Activated naive CD4-positive, alpha-beta T cell treated with anti-CD3 and anti-CD28 coated beads, Interleukin-2, amount 50 U/mL, for 24 hours (primary cell): Measurements from ENCODE around the gene WDR73.
"Not testable (repeated sequence)": the region's sequence is repeated elsewhere in the genome, so short reads cannot be mapped to it uniquely, and the experiment has no call there.

ENCODE experiments used
- H3K27ac Mint-ChIP-seq: one replicate; pipeline ENCODE4 v1.8.0; 2021; ENCODE audit warnings: mild to moderate bottlenecking, mixed read lengths
- H3K27me3 Mint-ChIP-seq: one replicate; pipeline ENCODE4 v1.8.0; 2021; ENCODE audit warnings: mixed read lengths
- H3K36me3 Mint-ChIP-seq: one replicate; pipeline ENCODE4 v1.8.0; 2021; ENCODE audit warnings: mixed read lengths
- H3K4me1 Mint-ChIP-seq: one replicate; pipeline ENCODE4 v1.8.0; 2021; ENCODE audit warnings: mixed read lengths
- H3K4me3 Mint-ChIP-seq: one replicate; pipeline ENCODE4 v1.8.0; 2021; ENCODE audit warnings: mild to moderate bottlenecking, mixed read lengths
- H3K9me3 Mint-ChIP-seq: one replicate; pipeline ENCODE4 v1.8.0; 2021; ENCODE audit warnings: mixed read lengths

The WDR73 gene

DNA sequence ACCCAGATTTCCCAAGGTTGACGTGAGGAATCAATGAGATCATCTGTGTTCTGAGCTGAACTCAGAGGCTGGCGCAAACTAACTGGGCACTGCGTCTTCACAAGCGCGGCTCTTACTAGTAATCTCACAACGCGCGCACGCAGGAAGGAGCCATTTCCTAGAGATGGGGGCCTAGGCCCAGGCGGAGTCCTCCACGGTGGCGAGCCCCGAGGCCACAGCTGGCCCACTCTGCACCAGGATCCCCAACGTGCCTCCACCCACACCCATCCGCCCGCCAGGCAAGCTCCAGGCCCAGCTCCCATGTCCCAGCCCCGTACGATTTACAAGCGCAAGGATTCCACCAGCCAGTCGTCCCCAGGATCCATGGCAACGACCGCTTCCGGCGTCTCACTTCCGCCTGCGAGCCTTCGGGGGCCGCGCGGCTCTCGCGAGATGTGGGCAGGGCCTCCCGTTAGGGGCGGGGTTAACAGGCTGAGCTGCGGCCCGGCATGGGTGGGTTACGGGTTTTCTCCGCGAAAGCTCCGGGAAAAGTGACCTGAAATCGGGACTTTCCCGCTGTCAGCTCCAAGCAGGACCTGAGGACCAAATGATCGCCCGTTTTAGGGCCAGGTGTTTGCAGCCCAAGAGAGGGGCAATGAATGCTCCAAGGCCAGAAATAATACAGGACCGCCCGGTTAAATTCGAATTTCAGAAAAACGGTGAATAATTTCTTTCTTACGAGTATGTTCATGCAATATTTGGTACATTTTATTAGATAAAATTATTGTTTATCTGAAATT is at the start of gene WDR73:
TSS of gene WDR73 (minus strand) at position 374 of the 779 bp plus-strand sequence. CDS start at position 365, 9 bp downstream.
- H3K36me3 Mint-ChIP-seq, result peaks cover 9% of the 10 kb centered on the region
- H3K27me3 Mint-ChIP-seq, result no peaks in the 10 kb centered on the region
- H3K4me1 Mint-ChIP-seq, result peaks cover 43% of the 10 kb centered on the region
- no peaks in the 10 kb centered on the region for H3K9me3 Mint-ChIP-seq
- peak within 1 kb of the TSS; percentile 96 for H3K4me3 Mint-ChIP-seq
- peak within 1 kb of the TSS; percentile 95 for H3K27ac Mint-ChIP-seq

DNA sequence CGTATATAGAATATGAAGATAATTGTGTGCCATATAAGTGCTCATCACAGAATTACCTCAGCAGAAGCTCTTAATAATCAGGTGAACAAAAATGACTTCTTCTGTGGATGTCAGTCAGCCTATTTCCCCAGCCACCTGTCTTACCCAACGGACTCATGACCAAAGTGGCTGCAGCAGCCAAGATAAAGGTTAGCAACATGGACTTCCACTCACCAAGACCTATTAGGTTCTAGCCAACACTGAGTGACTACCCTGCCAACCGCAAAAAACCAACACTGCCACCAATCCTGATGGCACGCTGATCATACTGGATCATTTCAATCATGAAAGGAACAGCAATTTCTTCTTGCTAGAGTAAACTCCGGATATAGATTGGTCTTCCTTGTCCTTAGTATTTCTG is 49.7 kb upstream of the WDR73 start:
- Mint-ChIP-seq H3K9me3 (no peaks in the 10 kb centered on the region), H3K27me3 (no peaks in the 10 kb centered on the region), H3K4me1 (peaks cover 75% of the 10 kb centered on the region), H3K36me3 (peaks cover 3% of the 10 kb centered on the region), H3K4me3 (no peak overlapping the region), H3K27ac (peak overlapping the region; percentile 36)

DNA sequence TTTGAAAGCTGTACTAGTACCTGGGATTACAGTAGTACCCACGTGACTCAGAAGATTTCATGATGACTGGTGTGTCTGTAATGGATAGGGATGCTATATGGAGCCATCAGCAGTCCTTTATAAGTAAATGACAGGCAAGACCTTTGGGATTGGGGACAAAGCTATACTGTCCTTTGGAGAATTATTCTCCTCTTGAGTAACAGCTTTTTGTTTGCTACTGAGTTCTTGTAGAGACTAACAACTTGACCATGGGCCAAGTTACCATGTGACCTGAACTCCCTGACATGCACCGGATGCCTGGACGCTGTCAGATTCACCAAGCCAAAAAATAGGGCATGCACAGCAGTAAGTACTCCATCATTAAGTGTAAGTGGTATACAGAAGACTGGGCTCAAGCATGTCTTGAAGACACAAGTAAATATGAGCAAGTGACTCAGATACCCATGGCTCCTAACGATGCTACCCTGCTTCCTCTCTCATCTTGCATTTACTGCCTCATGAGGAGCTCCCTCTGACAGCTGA is 48.9 kb upstream of the WDR73 start:
- Mint-ChIP-seq H3K27ac (peak overlapping the region; percentile 48), H3K27me3 (no peaks in the 10 kb centered on the region), H3K9me3 (no peaks in the 10 kb centered on the region), H3K4me3 (no peak overlapping the region), H3K36me3 (peaks cover 3% of the 10 kb centered on the region), H3K4me1 (peaks cover 75% of the 10 kb centered on the region)

DNA sequence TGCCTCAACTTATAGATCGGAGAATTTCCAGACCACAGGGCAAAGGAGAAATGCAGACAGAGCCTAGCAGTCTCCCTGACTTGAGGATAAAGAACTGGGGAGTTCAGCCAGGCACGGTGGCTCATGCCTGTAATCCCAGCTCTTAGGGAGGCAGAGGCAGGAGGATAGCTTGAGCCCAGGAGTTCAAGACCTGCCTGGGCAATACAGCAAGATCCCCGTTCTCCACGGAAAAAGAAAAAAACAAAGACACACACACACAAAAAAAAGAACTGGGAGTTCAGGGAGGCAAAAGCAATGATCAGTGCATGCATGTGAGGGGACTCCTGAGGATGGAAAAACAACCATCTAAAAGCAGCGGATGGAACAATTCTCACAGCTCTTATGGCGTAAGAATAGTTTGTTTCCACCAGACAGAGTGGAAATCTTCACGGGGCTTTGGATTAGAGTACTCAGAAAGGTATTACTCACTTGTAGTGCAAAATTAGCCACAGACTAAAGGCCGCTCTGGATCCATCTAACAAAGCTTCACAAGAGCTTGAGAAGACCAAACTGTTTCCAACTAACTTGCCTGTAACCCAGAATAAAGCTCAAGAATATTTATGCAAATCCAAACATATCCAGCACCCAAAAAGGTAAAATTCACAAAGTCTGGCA is 45.6 kb upstream of the WDR73 start:
- Mint-ChIP-seq H3K4me1 (peaks cover 76% of the 10 kb centered on the region), H3K27ac (peak overlapping the region; percentile 66), H3K4me3 (no peak overlapping the region), H3K36me3 (peaks cover 1% of the 10 kb centered on the region), H3K9me3 (no peaks in the 10 kb centered on the region), H3K27me3 (no peaks in the 10 kb centered on the region)

DNA sequence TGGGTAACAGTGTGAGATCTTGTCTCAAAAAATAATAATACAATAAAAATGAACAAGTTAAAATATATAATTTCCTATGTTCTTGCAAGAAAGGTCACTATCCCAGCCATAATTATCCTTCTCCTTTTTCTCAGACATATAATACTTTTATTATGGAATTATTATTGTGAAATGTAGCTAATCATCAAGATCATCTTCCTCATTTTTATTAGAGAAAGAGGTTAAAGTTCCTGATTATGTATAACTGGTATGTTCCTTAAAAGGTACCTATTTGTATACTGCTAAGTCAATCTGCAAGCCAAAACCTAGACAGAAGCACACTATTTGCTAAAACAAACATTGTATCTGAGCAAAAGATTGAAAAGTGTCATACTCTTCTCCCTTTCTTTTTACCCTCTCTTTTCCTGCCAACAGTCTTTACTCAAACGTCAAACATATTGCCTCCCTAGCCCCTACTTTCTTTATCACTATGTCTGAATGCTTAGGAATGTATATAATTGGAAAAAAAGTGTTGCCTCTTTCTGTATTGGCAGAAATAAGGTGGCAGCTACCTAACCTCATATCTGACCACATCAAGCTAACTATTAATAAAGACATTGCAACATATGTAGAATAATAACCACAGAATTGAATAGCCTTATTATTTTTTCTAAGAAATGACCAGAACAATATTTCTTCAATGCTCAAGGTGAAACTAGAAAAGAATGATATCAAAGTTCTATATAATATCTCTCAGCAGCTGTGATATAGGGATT is 43.3 kb upstream of the WDR73 start:
- no peaks in the 10 kb centered on the region for H3K36me3 Mint-ChIP-seq
- H3K4me1 Mint-ChIP-seq, result peaks cover 66% of the 10 kb centered on the region
- H3K27me3 Mint-ChIP-seq, result no peaks in the 10 kb centered on the region
- H3K27ac Mint-ChIP-seq, result peak overlapping the region; percentile 8
- H3K9me3 Mint-ChIP-seq, result no peaks in the 10 kb centered on the region
- no peak overlapping the region for H3K4me3 Mint-ChIP-seq

DNA sequence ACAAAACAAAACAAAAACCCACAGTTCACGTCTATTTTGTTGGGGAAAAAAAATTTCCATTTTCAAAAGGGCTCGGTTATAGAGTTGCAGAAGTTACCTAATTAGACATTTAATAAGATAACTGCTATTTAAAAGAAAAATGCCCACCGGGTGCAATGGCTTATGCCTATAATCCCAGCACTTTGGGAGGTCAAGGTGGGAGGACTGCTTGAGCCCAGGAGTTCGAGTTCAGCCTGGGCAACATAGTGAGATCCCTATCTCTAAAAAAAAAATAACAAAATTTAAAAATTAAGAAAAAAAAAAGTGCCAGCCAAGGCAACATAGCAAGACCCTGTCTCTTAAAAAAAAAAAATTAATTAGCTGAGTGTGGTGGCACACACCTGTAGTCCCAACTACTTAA is 42.7 kb upstream of the WDR73 start:
- Mint-ChIP-seq H3K27ac (no peak overlapping the region), H3K4me1 (peaks cover 72% of the 10 kb centered on the region), H3K9me3 (no peaks in the 10 kb centered on the region), H3K27me3 (no peaks in the 10 kb centered on the region), H3K4me3 (no peak overlapping the region), H3K36me3 (peaks cover 2% of the 10 kb centered on the region)

DNA sequence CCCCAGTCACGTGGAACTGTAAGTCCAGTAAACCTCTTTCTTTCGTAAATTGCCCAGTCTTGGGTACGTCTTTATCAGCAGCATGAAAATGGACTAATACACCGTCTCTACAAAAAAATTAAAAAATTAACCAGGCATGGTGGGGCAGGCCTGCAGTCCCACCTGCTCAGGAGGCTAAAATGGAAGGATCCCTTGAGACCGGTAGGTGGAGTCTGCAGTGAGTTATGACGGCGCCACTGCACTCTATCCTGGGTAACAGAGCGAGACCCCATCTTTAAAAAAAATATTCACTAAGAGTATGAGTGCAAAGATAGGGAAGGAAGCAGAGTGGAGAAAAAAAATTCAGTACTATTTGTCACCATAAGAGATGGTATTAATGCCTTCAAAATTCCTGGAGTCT is 36.3 kb upstream of the WDR73 start:
- Mint-ChIP-seq H3K4me1 (peaks cover 32% of the 10 kb centered on the region), H3K27me3 (no peaks in the 10 kb centered on the region), H3K9me3 (no peaks in the 10 kb centered on the region), H3K36me3 (peaks cover 14% of the 10 kb centered on the region), H3K27ac (peak overlapping the region; percentile 76), H3K4me3 (no peak overlapping the region)

DNA sequence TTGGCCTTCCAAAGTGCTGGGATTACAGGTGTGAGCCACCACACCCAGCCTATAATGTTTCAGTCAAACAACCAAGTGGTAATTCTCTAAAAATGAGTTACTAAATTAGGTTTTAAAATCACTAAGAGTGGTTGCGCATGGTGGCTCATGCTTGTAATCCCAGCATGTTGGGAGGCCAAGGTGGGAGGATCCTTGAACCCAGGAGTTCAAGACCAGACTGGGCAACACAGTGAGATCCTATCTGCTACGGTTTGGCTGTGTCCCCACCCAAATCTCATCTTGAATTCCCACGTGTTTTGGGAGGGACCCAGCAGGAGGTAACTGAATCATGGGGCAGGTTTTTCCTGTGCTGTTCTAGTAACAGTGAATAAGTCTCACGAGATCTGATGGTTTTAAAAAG is 35.8 kb upstream of the WDR73 start:
- H3K36me3 Mint-ChIP-seq, result peaks cover 14% of the 10 kb centered on the region
- no peak overlapping the region for H3K4me3 Mint-ChIP-seq
- H3K4me1 Mint-ChIP-seq, result peaks cover 32% of the 10 kb centered on the region
- no peak overlapping the region for H3K27ac Mint-ChIP-seq
- no peaks in the 10 kb centered on the region for H3K27me3 Mint-ChIP-seq
- no peaks in the 10 kb centered on the region for H3K9me3 Mint-ChIP-seq

DNA sequence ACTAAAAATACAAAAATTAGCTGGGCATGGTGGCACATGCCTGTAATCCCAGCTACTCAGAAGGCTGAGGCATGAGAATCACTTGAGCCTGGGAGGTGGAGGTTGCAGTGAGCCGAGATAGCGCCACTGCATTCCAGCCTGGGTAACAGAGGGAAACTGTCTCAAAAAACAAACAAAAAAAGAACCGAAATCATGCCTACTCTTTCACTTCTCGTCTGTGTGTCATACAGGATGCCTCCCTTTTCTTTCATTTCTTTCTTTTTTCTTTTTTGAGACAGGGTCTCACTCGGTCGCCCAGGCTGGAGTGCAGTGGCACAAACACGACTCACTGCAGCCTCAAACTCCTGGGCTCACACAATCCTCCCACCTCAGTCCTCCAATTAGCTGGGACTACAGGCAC is 32.4 kb upstream of the WDR73 start:
- not testable (repeated sequence) for H3K9me3 Mint-ChIP-seq, H3K27ac Mint-ChIP-seq

DNA sequence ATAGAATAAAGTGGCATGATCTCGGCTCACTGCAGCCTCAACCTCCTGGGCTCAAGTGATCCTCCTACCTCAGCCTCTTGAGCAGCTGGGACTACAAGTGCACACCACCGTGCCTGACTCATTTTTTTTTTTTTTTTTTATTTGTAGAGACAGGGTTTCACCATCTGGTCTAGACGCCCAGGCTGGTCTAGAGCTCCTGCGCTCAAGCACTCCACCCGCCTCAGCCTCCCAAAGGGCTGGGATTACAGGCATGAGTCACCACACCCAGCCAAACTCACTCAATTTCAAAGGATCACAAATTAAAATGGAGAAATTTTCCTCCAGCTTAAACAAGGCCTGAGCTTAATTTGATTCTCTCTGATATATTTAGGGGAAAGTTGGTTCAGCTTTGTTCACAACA is 31.2 kb upstream of the WDR73 start:
- Mint-ChIP-seq H3K4me3 (no peak overlapping the region), H3K9me3 (no peaks in the 10 kb centered on the region), H3K36me3 (peaks cover 8% of the 10 kb centered on the region), H3K27ac (no peak overlapping the region), H3K4me1 (peaks cover 13% of the 10 kb centered on the region), H3K27me3 (no peaks in the 10 kb centered on the region)

More for the DNA sequence above, 32.4 kb upstream of the WDR73 start:
- H3K27me3 Mint-ChIP-seq, H3K4me3 Mint-ChIP-seq: not testable (repeated sequence)
- H3K36me3 Mint-ChIP-seq, result peaks cover 14% of the 10 kb centered on the region
- peaks cover 20% of the 10 kb centered on the region for H3K4me1 Mint-ChIP-seq

DNA sequence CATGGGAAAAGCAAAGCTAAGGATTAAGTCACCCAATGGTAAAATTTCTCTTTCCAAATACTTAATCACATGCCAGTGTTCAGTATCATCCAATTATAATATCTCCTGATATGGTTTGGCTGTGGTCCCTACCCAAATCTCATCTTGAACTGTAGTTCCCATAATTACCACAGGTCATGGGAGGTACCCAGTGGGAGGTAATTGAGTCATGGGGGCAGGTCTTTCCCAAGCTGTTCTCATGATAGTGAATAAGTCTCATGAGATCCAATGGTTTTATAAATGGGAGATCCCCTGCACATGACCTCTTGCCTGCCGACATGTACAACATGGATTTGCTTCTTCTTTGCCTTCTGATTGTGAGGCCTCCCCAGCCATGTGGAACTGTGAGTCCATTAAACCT is 30.0 kb upstream of the WDR73 start:
- Mint-ChIP-seq H3K27ac (no peak overlapping the region), H3K27me3 (no peaks in the 10 kb centered on the region), H3K9me3 (no peaks in the 10 kb centered on the region), H3K36me3 (peaks cover 4% of the 10 kb centered on the region), H3K4me1 (peaks cover 10% of the 10 kb centered on the region), H3K4me3 (no peak overlapping the region)

DNA sequence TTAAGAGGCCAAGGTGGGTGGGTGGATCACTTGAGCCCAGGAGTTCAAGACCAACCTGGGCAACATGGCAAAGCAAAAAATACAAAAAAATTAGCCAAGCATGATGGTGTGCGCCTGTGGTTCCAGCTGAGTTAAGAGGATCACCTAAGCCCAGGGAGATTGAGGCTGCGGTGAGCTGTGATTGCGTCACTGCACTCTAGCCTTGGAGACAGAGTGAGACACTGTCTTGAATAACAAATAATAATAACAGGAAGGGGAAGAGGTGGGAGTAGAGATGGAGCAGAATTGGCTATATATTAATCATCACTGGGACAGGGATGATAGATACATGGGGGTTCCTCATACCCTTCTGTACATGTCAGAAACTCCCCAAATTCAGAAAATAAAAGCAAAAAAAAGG is 27.7 kb upstream of the WDR73 start:
- H3K4me3 Mint-ChIP-seq, result no peak overlapping the region
- peaks cover 4% of the 10 kb centered on the region for H3K36me3 Mint-ChIP-seq
- H3K27me3 Mint-ChIP-seq, result no peaks in the 10 kb centered on the region
- no peaks in the 10 kb centered on the region for H3K9me3 Mint-ChIP-seq
- peaks cover 10% of the 10 kb centered on the region for H3K4me1 Mint-ChIP-seq
- H3K27ac Mint-ChIP-seq, result no peak overlapping the region

DNA sequence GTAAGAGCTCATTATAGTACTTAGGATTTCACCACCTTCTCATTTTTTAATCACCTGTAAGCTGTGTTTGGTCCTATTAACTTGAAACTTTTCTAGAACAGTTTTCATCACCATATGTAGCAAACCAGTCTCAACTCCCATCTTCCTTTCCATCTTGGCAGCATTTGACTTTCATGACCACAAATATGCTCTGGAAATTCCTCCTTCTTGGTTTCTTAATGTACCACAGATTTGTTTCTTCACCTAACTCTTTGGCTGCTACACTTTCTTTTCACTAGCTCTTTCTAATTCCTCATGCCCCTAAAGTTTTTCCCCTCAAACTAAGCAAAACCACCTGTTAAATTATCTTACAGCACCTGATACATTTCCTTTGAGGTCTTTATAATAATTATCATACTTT is 17.1 kb upstream of the WDR73 start:
- Mint-ChIP-seq H3K27me3 (no peaks in the 10 kb centered on the region), H3K27ac (peak overlapping the region; percentile 52), H3K36me3 (peaks cover 9% of the 10 kb centered on the region), H3K9me3 (no peaks in the 10 kb centered on the region), H3K4me1 (peaks cover 35% of the 10 kb centered on the region), H3K4me3 (no peak overlapping the region)

DNA sequence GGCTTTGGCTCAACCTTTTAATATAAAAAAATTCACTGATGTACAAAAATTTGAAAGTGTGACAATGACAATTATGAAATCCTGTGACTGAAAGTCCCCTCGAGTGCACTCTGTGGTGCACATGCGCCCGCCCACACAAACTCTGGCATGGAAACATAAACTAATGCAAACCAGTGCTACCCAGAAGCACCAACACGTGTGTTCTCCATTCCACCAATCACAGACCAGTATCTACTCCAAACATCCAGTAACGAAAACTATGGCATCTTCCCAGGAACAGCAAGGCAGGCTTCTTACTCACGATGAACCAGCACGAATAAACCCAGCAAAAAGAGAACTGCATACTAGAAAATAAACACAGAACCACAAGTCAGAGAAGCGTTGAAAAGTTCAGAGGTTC is 15.6 kb upstream of the WDR73 start:
- H3K36me3 Mint-ChIP-seq, result peaks cover 9% of the 10 kb centered on the region
- peaks cover 35% of the 10 kb centered on the region for H3K4me1 Mint-ChIP-seq

DNA sequence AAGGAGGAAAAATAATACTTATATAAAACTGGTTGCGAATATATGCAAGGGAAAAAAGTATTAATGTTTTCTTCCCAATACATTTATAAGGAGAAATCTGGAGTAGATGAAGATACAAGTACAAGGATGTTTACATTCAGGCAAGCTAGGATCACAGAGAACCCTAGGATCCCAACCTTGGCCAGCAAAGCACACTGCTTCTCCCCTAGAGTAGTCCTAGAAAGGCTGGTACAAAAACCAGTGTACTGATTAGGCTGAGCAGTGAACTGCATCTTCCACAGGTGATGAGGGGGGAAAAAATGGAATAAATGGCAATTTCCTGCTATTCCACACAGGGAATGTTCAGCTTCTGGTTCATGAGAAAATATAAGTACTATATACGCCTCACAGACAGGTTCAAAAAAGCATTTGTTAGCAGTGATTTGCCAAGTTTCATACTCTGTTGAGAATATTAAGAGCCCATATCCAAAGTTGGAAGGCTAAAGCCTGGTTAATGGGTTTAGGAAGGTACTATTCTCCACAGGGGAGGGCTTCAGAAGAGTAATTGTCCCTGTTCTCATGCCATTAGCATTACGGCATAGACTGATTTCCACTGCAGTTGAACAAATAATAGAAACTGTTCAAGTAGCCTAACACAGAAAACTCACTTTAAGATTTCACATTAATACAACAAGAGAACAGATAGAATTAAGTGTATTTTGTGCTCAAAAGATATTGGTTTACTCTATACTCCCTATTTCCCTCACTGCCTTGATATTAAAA is 14.3 kb upstream of the WDR73 start:
- Mint-ChIP-seq H3K4me3 (no peak overlapping the region), H3K36me3 (peaks cover 11% of the 10 kb centered on the region), H3K27me3 (no peaks in the 10 kb centered on the region), H3K27ac (peak overlapping the region; percentile 63), H3K9me3 (no peaks in the 10 kb centered on the region), H3K4me1 (peaks cover 35% of the 10 kb centered on the region)

More for the DNA sequence above, 15.6 kb upstream of the WDR73 start:
- no peak overlapping the region for H3K4me3 Mint-ChIP-seq
- no peaks in the 10 kb centered on the region for H3K9me3 Mint-ChIP-seq
- peak overlapping the region; percentile 24 for H3K27ac Mint-ChIP-seq
- H3K27me3 Mint-ChIP-seq, result no peaks in the 10 kb centered on the region
